Neutrophil (primary cell): ENCODE data around the gene CDH13.

Experiments used
- H3K27ac ChIP-seq: fragments of 200-600 bp; sonication (generic); 2 replicates; pipeline ENCODE4 v1.5.1; 2016; ENCODE audit warnings: mild to moderate bottlenecking, moderate library complexity
- H3K27me3 ChIP-seq: fragments of 200-600 bp; sonication (generic); 2 replicates; pipeline ENCODE4 v1.6.0; 2016; ENCODE audit warnings: mild to moderate bottlenecking
- H3K36me3 ChIP-seq: fragments of 200-600 bp; sonication (generic); 2 replicates; pipeline ENCODE4 v1.5.1; 2017
- H3K4me1 ChIP-seq, 2 experiments: fragments of 200-600 bp in 1 of 2; sonication (generic) in 1 of 2; 1 replicate in 1 of 2; 2 replicates in 1 of 2; pipeline versions ENCODE4 v1.5.1 to v1.6.1; 2013 to 2016; ENCODE audit warnings: low read depth in 1 of 2, low read length in 1 of 2, mild to moderate bottlenecking in 1 of 2, moderate library complexity in 1 of 2; ENCODE audit not compliant: control insufficient read depth in 1 of 2, insufficient read depth in 1 of 2
- H3K4me3 ChIP-seq, 2 experiments: fragments of 200-600 bp in 1 of 2; sonication (generic) in 1 of 2; 1 replicate in 1 of 2; 2 replicates in 1 of 2; pipeline ENCODE4 v1.5.1; 2013 to 2016; ENCODE audit warnings: low read depth in 1 of 2, low read length in 1 of 2, mild to moderate bottlenecking in 1 of 2, moderate library complexity in 1 of 2
- H3K9me3 ChIP-seq: fragments of 200-600 bp; sonication (generic); 2 replicates; pipeline ENCODE4 v1.5.1; 2016
- TF ChIP-seq, protein P1 (sequence below): fragments of 200-600 bp; sonication (generic); IDR thresholded peaks from 2 replicates; pipeline ENCODE4 v1.5.1; 2016; ENCODE audit warnings: antibody characterized with exemption

The CDH13 gene

DNA sequence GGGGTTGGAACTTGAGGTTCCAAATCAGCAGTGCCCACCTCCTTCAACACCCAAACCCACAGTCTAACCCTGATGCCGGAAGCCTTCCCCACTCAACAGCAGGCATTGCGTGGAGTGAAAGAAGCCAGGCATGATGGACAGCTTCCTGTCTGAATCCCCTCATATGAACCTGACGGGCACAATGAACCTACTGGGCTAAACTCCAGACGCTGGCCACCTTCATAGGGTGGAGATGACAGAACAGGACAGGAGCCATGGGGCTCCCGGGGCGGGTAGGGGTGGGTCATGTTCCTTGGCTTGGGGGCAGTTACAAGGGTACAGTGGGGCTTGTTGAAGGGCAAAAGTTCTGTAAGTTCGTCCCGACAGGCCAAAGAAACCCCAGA, 1180.5 kb downstream of the CDH13 start:
- Histone ChIP-seq H3K4me3 (peak overlapping the region; percentile 85 to 90), H3K9me3 (no peaks in the 10 kb centered on the region), H3K4me1 (peaks cover 60 to 61% of the 10 kb centered on the region in 2 experiments), H3K36me3 (peaks cover 35% of the 10 kb centered on the region), H3K27ac (peak overlapping the region; percentile 94), H3K27me3 (no peaks in the 10 kb centered on the region)
- TF ChIP-seq, protein P1, sequence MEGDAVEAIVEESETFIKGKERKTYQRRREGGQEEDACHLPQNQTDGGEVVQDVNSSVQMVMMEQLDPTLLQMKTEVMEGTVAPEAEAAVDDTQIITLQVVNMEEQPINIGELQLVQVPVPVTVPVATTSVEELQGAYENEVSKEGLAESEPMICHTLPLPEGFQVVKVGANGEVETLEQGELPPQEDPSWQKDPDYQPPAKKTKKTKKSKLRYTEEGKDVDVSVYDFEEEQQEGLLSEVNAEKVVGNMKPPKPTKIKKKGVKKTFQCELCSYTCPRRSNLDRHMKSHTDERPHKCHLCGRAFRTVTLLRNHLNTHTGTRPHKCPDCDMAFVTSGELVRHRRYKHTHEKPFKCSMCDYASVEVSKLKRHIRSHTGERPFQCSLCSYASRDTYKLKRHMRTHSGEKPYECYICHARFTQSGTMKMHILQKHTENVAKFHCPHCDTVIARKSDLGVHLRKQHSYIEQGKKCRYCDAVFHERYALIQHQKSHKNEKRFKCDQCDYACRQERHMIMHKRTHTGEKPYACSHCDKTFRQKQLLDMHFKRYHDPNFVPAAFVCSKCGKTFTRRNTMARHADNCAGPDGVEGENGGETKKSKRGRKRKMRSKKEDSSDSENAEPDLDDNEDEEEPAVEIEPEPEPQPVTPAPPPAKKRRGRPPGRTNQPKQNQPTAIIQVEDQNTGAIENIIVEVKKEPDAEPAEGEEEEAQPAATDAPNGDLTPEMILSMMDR, result no peak

DNA sequence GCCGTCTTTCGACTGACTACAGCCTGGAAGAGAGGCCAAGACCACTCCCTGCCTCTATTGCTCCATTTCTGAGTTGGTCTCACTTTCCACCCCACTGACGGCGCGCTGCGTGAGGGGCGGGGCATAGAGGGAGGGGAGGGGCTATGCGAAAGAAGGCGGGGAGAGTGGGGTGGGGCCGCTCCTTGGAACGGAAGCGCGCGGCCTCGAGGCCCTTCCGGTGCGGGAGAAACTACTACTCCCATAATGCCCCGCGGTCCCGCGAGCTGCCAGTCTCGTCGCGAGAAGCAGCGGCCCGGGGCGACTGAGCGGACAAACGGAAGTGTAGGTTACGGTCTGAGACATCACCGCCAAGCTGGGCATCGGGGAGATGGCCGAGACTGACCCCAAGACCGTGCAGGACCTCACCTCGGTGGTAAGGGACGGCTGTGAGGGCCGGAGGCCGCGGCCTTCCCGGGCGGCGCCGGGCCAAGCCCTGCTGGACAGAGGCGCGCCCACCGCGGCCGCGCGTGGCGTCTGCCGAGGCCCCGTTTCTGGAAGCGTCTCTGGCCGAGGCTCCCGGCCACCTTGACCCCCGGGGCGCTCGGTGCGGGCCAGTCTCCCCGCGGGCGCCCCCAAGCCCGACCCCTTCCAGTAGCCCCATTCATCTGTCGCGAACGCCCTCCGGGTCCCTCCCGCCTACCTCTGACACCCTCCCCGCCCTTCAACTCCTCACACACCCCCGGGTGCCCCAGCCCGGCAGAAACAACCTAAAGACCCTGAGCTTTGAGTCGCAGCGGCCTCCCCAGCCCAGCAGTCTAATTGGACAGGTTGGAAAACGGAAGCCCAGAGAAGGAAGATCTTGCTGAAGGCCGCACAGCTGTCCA, 1181.2 kb downstream of the CDH13 start, which contains the start of gene HSBP1:
Gene HSBP1, plus strand, starts transcription at position 269 of the 863 bp plus-strand sequence. Its CDS starts 99 bp downstream, at position 368.
- no peaks in the 10 kb centered on the region for H3K27me3 ChIP-seq
- peak within 1 kb of the TSS; percentile 85 to 90 for H3K4me3 ChIP-seq
- peaks cover 54 to 55% of the 10 kb centered on the region in 2 experiments for H3K4me1 ChIP-seq
- no peaks in the 10 kb centered on the region for H3K9me3 ChIP-seq
- peaks cover 41% of the 10 kb centered on the region for H3K36me3 ChIP-seq
- TF ChIP-seq, protein P1, result no peak
- H3K27ac ChIP-seq, result peak within 1 kb of the TSS; percentile 94

DNA sequence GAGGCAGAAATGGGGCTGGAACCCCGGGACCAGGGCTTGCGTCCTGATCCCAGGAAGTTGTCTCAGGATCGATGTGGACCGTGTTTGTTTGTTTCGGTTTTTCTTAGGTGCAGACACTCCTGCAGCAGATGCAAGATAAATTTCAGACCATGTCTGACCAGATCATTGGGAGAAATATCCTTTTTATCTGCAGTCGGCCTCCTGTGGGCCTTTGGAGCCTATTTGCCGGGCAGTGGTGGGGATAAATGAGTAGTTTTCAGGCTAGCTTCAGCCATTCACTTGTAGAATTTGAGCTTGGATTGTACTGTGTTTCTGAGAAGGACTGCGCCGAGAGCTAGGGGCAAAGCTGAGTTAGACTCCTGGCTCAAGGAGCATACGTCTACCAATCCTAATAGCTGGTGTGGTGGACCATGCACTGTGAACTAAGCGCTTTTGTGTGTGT, 1181.8 kb downstream of the CDH13 start:
- H3K36me3 ChIP-seq, result peaks cover 46% of the 10 kb centered on the region
- no peaks in the 10 kb centered on the region for H3K9me3 ChIP-seq
- peak overlapping the region; percentile 94 for H3K27ac ChIP-seq
- peak overlapping the region; percentile 85 to 90 for H3K4me3 ChIP-seq
- peaks cover 49 to 50% of the 10 kb centered on the region in 2 experiments for H3K4me1 ChIP-seq
- TF ChIP-seq, protein P1, result no peak
- H3K27me3 ChIP-seq, result no peaks in the 10 kb centered on the region

DNA sequence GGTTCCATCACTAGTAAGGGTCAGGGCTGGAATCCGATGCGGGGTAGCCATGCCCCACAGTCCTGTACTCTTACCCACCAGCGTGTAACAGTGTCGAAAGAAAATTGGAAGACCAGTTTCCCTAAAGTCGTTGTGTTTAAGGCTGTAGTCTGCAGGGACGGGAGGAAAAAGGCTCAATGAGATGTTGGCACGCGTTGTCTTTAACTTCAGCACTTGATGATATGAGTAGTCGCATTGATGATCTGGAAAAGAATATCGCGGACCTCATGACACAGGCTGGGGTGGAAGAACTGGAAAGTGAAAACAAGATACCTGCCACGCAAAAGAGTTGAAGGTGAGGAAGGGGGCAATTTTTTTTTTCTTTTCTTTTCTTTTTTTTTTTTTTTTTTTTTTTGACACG, 1182.3 kb downstream of the CDH13 start:
- Histone ChIP-seq H3K27ac (peak overlapping the region; percentile 94), H3K27me3 (no peaks in the 10 kb centered on the region)

DNA sequence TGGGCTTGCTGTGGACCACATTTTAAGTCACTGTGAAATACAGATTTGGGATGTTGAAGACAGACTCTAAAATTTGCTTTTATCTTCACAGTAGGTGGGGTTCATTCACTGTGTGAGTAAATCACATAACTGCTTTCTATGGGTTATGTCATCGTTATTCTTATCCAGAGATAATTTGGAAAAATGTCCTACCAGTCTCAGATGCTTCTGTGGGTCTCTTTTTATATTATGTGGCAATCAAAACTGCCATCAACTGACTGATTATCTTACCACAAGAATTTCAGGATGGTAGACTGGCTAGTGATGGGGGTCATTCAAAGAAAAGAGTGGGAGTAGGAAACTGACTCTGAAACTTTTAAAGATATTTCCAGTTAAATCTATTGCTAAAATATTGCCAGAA, 1184.1 kb downstream of the CDH13 start:
- H3K27ac ChIP-seq, result no peak overlapping the region
- no peaks in the 10 kb centered on the region for H3K27me3 ChIP-seq
- no peaks in the 10 kb centered on the region for H3K9me3 ChIP-seq
- H3K4me3 ChIP-seq, result no peak overlapping the region
- TF ChIP-seq, protein P1, result no peak
- peaks cover 26 to 28% of the 10 kb centered on the region in 2 experiments for H3K4me1 ChIP-seq
- peaks cover 46% of the 10 kb centered on the region for H3K36me3 ChIP-seq

More for the DNA sequence above, 1182.3 kb downstream of the CDH13 start:
- Histone ChIP-seq H3K4me3 (peak overlapping the region; percentile 85 to 90), H3K4me1 (peaks cover 44 to 46% of the 10 kb centered on the region in 2 experiments), H3K9me3 (no peaks in the 10 kb centered on the region), H3K36me3 (peaks cover 46% of the 10 kb centered on the region)
- TF ChIP-seq, protein P1, result no peak
